PC-3 (cell line): ENCODE measurements around the gene RNF157. TPM values are rescaled to one million over a fixed set of nuclear protein-coding genes. Genes with fewer than 3 reads are reported as not detected.

ENCODE experiments used
- ATAC-seq: fragments of 200-7000 bp; cut with Tn5 transposase; 2 replicates; pipeline ENCODE4 v1.9.1; 2020; ENCODE audit warnings: mild to moderate bottlenecking, moderate library complexity
- BruUV-seq: library from RNA; stranded (reverse); fragments of 400-500 nt; replicated peaks from 2 replicates; lab custom pipeline; 2021; lab: Mats Ljungman, UMichigan
- CTCF ChIA-PET: fragments of 300-600 bp; sonication (Branson Sonifier 250); formaldehyde crosslinking; loops from one replicate; lab custom pipeline; 2022; ENCODE audit warnings: antibody characterized with exemption; lab: Charles Lee
- POLR2A ChIA-PET: fragments of 300-600 bp; sonication (Branson Sonifier 250); formaldehyde crosslinking; loops from one replicate; lab custom pipeline; 2022; ENCODE audit warnings: antibody characterized with exemption; ENCODE audit not compliant: unreplicated experiment; lab: Charles Lee
- DNase-seq: peaks from one replicate; pipeline ENCODE4 v3.0.0-alpha.2; 2015
- H2AFZ ChIP-seq: fragments of 300-600 bp; sonication (generic); 2 replicates; pipeline ENCODE4 v1.6.0; 2016; ENCODE audit warnings: antibody characterized with exemption, low read length
- H3F3A ChIP-seq: fragments of 300-600 bp; sonication (generic); one replicate; pipeline ENCODE4 v1.6.0; 2017; ENCODE audit warnings: antibody characterized with exemption, low read length, control low read depth, mild to moderate bottlenecking; ENCODE audit not compliant: unreplicated experiment
- H3K27ac ChIP-seq: fragments of 300-600 bp; sonication (generic); 2 replicates; pipeline ENCODE4 v1.5.1; 2016; ENCODE audit warnings: mild to moderate bottlenecking, low read length
- H3K27me3 ChIP-seq: fragments of 300-600 bp; sonication (generic); 2 replicates; pipeline ENCODE4 v1.6.1; 2016; ENCODE audit warnings: low read length, mixed read lengths
- H3K36me3 ChIP-seq: fragments of 300-600 bp; sonication (generic); 2 replicates; pipeline ENCODE4 v1.6.1; 2016; ENCODE audit warnings: low read depth, mixed run types, low read length, mixed read lengths
- H3K4me1 ChIP-seq: fragments of 300-600 bp; sonication (generic); 2 replicates; pipeline ENCODE4 v1.5.1; 2016; ENCODE audit warnings: low read length; ENCODE audit not compliant: insufficient read depth
- H3K4me2 ChIP-seq: fragments of 300-600 bp; sonication (generic); 2 replicates; pipeline ENCODE4 v1.6.0; 2016; ENCODE audit warnings: low read length
- H3K4me3 ChIP-seq: fragments of 300-600 bp; sonication (generic); 2 replicates; pipeline ENCODE4 v1.5.1; 2016; ENCODE audit warnings: mild to moderate bottlenecking, low read length, mixed read lengths
- H3K79me2 ChIP-seq: fragments of 300-600 bp; sonication (generic); 2 replicates; pipeline ENCODE4 v1.6.1; 2017; ENCODE audit warnings: low read length, mixed read lengths
- H3K9ac ChIP-seq: fragments of 300-600 bp; sonication (generic); 2 replicates; pipeline ENCODE4 v1.6.0; 2016; ENCODE audit warnings: mild to moderate bottlenecking, low read length
- H3K9me2 ChIP-seq: fragments of 300-600 bp; sonication (generic); replicated peaks from 2 replicates; pipeline ENCODE4 v1.6.1; 2016; ENCODE audit warnings: mixed run types, low read length, mixed read lengths
- H3K9me3 ChIP-seq: fragments of 300-600 bp; sonication (generic); 2 replicates; pipeline ENCODE4 v1.6.1; 2016; ENCODE audit warnings: low read length, mixed read lengths
- H4K20me1 ChIP-seq: fragments of 300-600 bp; sonication (generic); 2 replicates; pipeline ENCODE4 v1.6.1; 2016; ENCODE audit warnings: low read length, mixed read lengths
- EZH2 ChIP-seq: fragments of 300-600 bp; sonication (generic); IDR thresholded peaks from one replicate; pipeline ENCODE4 v1.6.1; 2017; ENCODE audit warnings: antibody characterized with exemption, mild to moderate bottlenecking, low read length; ENCODE audit not compliant: unreplicated experiment
- EZH2phosphoT487 ChIP-seq: fragments of 300-600 bp; sonication (generic); IDR thresholded peaks from 2 replicates; pipeline ENCODE4 v1.6.1; 2018; ENCODE audit warnings: mild to moderate bottlenecking, antibody characterized with exemption, low read length, borderline replicate concordance
- intact Hi-C: fragments of 100-400 bp; cut with micrococcal nuclease; formaldehyde crosslinking; loops from 2 replicates; pipeline ENCODE4 v1.9.0; 2023
- total RNA-seq: library from RNA; depleted of rRNA; stranded (reverse); fragments of >200 nt; gene quantifications from 2 replicates; pipeline ENCODE4 v1.2.3, GENCODE V29; 2014
- TF ChIP-seq, protein P1 (sequence below): fragments of 300-600 bp; sonication (generic); conservative IDR thresholded peaks from 2 replicates; pipeline ENCODE4 v1.5.1; 2017; ENCODE audit warnings: antibody characterized with exemption, low read depth, mild to moderate bottlenecking, low read length

RNF157 gene
- total RNA-seq, 1 experiment from 2014 or later: 7.4 TPM

DNA sequence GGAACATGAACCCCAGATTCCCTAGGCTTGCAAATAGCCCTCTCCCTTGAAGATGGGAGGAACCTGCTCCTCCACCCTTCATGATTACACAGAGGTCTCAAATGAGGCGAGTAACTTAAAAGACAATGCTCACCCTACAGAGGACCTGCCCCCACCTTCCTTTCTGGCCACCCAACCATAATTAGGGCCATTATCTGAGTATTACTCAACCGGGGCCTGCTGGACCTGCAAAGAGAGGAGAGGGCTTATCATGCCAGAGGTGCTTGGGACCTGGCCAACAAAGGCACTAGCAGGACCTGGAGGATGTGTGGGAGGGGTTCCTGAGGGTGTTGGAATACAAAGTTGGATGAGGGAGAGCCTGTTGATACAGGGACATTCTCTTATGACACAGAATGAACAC is 42.4 kb downstream of the RNF157 start:
- POLR2A ChIA-PET: interaction anchor here (0.6 kb wide), 1 partner anchor 192 kb away, joined by 9 read pairs; no protein-coding TSS in a partner anchor
- no peak overlapping the region for H3K4me3 ChIP-seq
- no peak overlapping the region for H2AFZ ChIP-seq
- no peak for ATAC-seq
- no peaks in the 10 kb centered on the region for H3K4me1 ChIP-seq
- H3K9me3 ChIP-seq: no peaks in the 10 kb centered on the region
- no peaks in the 10 kb centered on the region for H3F3A ChIP-seq
- no TSS peak for BruUV-seq
- TF ChIP-seq EZH2phosphoT487 (no peak), EZH2 (no peak)
- TF ChIP-seq, protein P1, sequence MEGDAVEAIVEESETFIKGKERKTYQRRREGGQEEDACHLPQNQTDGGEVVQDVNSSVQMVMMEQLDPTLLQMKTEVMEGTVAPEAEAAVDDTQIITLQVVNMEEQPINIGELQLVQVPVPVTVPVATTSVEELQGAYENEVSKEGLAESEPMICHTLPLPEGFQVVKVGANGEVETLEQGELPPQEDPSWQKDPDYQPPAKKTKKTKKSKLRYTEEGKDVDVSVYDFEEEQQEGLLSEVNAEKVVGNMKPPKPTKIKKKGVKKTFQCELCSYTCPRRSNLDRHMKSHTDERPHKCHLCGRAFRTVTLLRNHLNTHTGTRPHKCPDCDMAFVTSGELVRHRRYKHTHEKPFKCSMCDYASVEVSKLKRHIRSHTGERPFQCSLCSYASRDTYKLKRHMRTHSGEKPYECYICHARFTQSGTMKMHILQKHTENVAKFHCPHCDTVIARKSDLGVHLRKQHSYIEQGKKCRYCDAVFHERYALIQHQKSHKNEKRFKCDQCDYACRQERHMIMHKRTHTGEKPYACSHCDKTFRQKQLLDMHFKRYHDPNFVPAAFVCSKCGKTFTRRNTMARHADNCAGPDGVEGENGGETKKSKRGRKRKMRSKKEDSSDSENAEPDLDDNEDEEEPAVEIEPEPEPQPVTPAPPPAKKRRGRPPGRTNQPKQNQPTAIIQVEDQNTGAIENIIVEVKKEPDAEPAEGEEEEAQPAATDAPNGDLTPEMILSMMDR: no peak
- no peaks in the 10 kb centered on the region for H3K27me3 ChIP-seq
- no peak overlapping the region for H3K27ac ChIP-seq
- intact Hi-C loops: no loop called here
- H4K20me1 ChIP-seq: no peaks in the 10 kb centered on the region
- no peak for DNase-seq
- no peaks in the 10 kb centered on the region for H3K79me2 ChIP-seq
- no peak overlapping the region for H3K9ac ChIP-seq
- CTCF ChIA-PET: no interaction called here
- H3K9me2 ChIP-seq: no peaks in the 10 kb centered on the region
- H3K4me2 ChIP-seq: no peak overlapping the region
- no peaks in the 10 kb centered on the region for H3K36me3 ChIP-seq

DNA sequence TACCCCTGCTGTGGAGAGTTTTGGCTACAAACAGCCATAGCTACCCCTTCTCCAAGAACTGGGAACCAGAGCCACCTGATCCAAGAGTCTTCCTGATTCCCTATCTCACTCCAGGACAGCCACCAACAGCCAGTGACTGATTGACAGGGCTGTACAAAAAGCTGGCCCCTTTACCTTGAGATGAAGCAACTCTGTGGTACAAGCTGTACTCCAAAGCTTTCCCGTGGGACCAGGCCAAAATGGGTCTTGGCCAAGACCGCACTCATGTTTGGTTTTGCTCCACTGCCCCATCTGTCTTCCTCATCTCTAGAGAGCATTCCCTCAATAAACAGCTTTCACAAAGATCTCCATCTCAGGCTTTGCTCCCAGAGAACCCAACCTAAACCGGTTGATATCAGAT is 43.6 kb downstream of the RNF157 start:
- Histone ChIP-seq H3K4me2 (no peak overlapping the region), H4K20me1 (no peaks in the 10 kb centered on the region), H3F3A (no peaks in the 10 kb centered on the region), H3K36me3 (no peaks in the 10 kb centered on the region), H3K9me2 (no peaks in the 10 kb centered on the region), H3K27me3 (no peaks in the 10 kb centered on the region), H3K9ac (no peak overlapping the region), H3K9me3 (no peaks in the 10 kb centered on the region), H3K27ac (no peak overlapping the region), H2AFZ (no peak overlapping the region), H3K4me1 (no peaks in the 10 kb centered on the region), H3K79me2 (no peaks in the 10 kb centered on the region), H3K4me3 (no peak overlapping the region)
- ChIA-PET POLR2A (no interaction called here), CTCF (interaction anchor here (0.7 kb wide), 1 partner anchor 155 kb away, joined by 3 read pairs; no protein-coding TSS in a partner anchor)
- ATAC-seq: no peak
- no TSS peak for BruUV-seq
- intact Hi-C loops: no loop called here
- no peak for DNase-seq
- TF ChIP-seq EZH2phosphoT487 (no peak), EZH2 (no peak)
- TF ChIP-seq, protein P1: no peak

DNA sequence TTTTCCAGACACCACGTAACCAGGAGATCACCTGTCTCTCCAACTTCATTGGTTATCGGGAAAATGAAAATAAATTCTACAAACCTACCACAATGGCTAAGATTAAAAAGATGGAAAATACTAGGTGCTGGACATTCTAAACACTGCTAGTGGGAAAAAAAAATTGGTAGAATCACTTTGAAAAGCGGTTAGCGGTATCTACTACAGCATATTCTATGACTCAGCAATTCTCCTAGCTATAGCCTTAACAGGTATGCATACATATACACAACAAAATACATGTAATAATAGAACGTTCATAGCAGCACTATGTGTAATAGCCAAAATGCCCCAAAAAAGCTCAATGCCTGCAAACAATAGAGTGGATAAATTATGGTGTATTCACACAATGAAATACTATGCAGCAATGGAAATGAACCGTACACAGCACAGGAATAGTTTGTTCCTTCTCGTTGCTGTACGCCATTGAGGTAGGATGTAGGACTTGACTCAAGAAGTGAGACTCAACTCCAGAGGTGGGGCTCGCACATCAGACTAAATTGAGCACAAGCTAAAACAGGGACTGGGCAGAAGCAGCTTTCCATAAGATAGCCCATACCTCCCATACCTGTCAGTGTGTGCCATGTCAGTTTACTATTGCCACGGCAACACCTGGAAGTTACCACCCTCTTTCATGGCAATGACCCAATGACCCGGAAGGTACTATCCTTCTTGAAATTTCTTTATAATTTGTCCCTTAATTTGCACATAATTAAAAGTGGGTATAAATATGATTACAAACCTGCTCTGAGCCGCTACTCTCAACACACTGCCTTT is 44.8 kb downstream of the RNF157 start:
- POLR2A ChIA-PET: no interaction called here
- CTCF ChIA-PET: no interaction called here
- H3K9me3 ChIP-seq: no peaks in the 10 kb centered on the region
- H3K79me2 ChIP-seq: no peaks in the 10 kb centered on the region
- H3K9ac ChIP-seq: no peak overlapping the region
- ATAC-seq (no peak), DNase-seq (no peak)
- H3K4me3 ChIP-seq: no peak overlapping the region
- intact Hi-C loops: no loop called here
- no peak overlapping the region for H3K4me2 ChIP-seq
- no peaks in the 10 kb centered on the region for H3K36me3 ChIP-seq
- no peaks in the 10 kb centered on the region for H3K27me3 ChIP-seq
- H3F3A ChIP-seq: no peaks in the 10 kb centered on the region
- BruUV-seq: no TSS peak
- no peaks in the 10 kb centered on the region for H4K20me1 ChIP-seq
- H3K27ac ChIP-seq: no peak overlapping the region
- H3K9me2 ChIP-seq: no peaks in the 10 kb centered on the region
- no peaks in the 10 kb centered on the region for H3K4me1 ChIP-seq
- no peak overlapping the region for H2AFZ ChIP-seq
- TF ChIP-seq, protein P1: no peak
- TF ChIP-seq EZH2: no peak
- TF ChIP-seq EZH2phosphoT487: no peak
